Trophoblast cell (in vitro differentiated cells and primary cell): ENCODE data around the gene PDE4B.

Experiments
- DNase-seq, 2 donors: peaks; one replicate each; pipeline ENCODE4 v3.0.0-alpha.2; 2016
- H2AFZ ChIP-seq: 2 replicates; pipeline ENCODE4 v1.6.1; 2013; ENCODE audit warnings: low read length, moderate library complexity, mild to moderate bottlenecking; ENCODE audit not compliant: insufficient read depth, poor library complexity
- H2AK5ac ChIP-seq: 2 replicates; pipeline ENCODE4 v1.6.1; 2013; ENCODE audit warnings: mild to moderate bottlenecking, low read length
- H2BK120ac ChIP-seq: 2 replicates; pipeline ENCODE4 v1.6.1; 2013; ENCODE audit warnings: low read length, mild to moderate bottlenecking, moderate library complexity; ENCODE audit not compliant: insufficient read depth, poor library complexity
- H2BK12ac ChIP-seq: 2 replicates; pipeline ENCODE4 v1.6.1; 2013; ENCODE audit warnings: mild to moderate bottlenecking, low read length, moderate library complexity
- H2BK5ac ChIP-seq: 2 replicates; pipeline ENCODE4 v1.6.1; 2013; ENCODE audit warnings: low read length, low read depth, moderate library complexity, mild to moderate bottlenecking; ENCODE audit not compliant: poor library complexity
- H3K14ac ChIP-seq: 2 replicates; pipeline ENCODE4 v1.6.1; 2013; ENCODE audit warnings: mild to moderate bottlenecking, low read length
- H3K18ac ChIP-seq: 2 replicates; pipeline ENCODE4 v1.6.1; 2013; ENCODE audit warnings: mild to moderate bottlenecking, low read length
- H3K23ac ChIP-seq: 2 replicates; pipeline ENCODE4 v1.6.1; 2013; ENCODE audit warnings: low read length
- H3K27ac ChIP-seq: 2 replicates; pipeline ENCODE4 v1.5.1; 2013; ENCODE audit warnings: low read depth, mild to moderate bottlenecking, inconsistent platforms, low read length, moderate library complexity
- H3K27me3 ChIP-seq: 2 replicates; pipeline ENCODE4 v1.6.1; 2013; ENCODE audit warnings: inconsistent platforms, mild to moderate bottlenecking, low read length, moderate library complexity; ENCODE audit not compliant: insufficient read depth
- H3K36me3 ChIP-seq, 2 experiments: 1 replicate in 1 of 2; 2 replicates in 1 of 2; pipeline ENCODE4 v1.6.1; 2013; ENCODE audit warnings: low read length in 2 of 2, mild to moderate bottlenecking in 2 of 2, moderate library complexity in 1 of 2; ENCODE audit not compliant: insufficient read depth in 2 of 2, control insufficient read depth in 1 of 2
- H3K4ac ChIP-seq: 2 replicates; pipeline ENCODE4 v1.6.1; 2013; ENCODE audit warnings: low read depth, mild to moderate bottlenecking, low read length, moderate library complexity
- H3K4me1 ChIP-seq, 2 experiments: 1 replicate in 1 of 2; 2 replicates in 1 of 2; pipeline ENCODE4 v1.6.1; 2013; ENCODE audit warnings: low read length in 2 of 2, mild to moderate bottlenecking in 2 of 2, moderate library complexity in 1 of 2; ENCODE audit not compliant: insufficient read depth in 2 of 2, control insufficient read depth in 1 of 2
- H3K4me2 ChIP-seq: 2 replicates; pipeline ENCODE4 v1.6.1; 2013; ENCODE audit warnings: inconsistent platforms, mild to moderate bottlenecking, low read length, moderate library complexity
- H3K4me3 ChIP-seq: 2 replicates; pipeline ENCODE4 v1.5.1; 2013; ENCODE audit warnings: mild to moderate bottlenecking, low read depth, low read length, inconsistent platforms
- H3K79me1 ChIP-seq: one replicate; pipeline ENCODE4 v1.6.1; 2013; ENCODE audit warnings: low read length
- H3K79me2 ChIP-seq: 2 replicates; pipeline ENCODE4 v1.6.1; 2013; ENCODE audit warnings: low read length, mild to moderate bottlenecking; ENCODE audit not compliant: control insufficient read depth, insufficient read depth, poor library complexity
- H3K9ac ChIP-seq: 2 replicates; pipeline ENCODE4 v1.6.1; 2013; ENCODE audit warnings: mild to moderate bottlenecking, low read length
- H3K9me3 ChIP-seq: 2 replicates; pipeline ENCODE4 v1.6.1; 2013; ENCODE audit warnings: low read depth, mild to moderate bottlenecking, control low read depth, inconsistent platforms, low read length; ENCODE audit not compliant: insufficient read depth
- H4K12ac ChIP-seq: 2 replicates; pipeline ENCODE4 v1.6.1; 2013; ENCODE audit warnings: low read depth, mild to moderate bottlenecking, low read length, moderate library complexity
- H4K8ac ChIP-seq: 2 replicates; pipeline ENCODE4 v1.6.1; 2013; ENCODE audit warnings: low read depth, mild to moderate bottlenecking, low read length, moderate library complexity
- H4K91ac ChIP-seq: one replicate; pipeline ENCODE4 v1.6.1; 2013; ENCODE audit warnings: low read depth, mild to moderate bottlenecking, low read length, moderate library complexity
- WGBS: extraction: QIAGEN DNeasy Blood & Tissue Kit; methylation state at CpG from one replicate; pipeline ENCODE4 v1.1.7; 2013; ENCODE audit warnings: missing lambda C conversion rate; ENCODE audit not compliant: insufficient read length, insufficient coverage; ENCODE audit errors: extremely low coverage; 5-methylcytosine and 5-hydroxymethylcytosine counted together

The PDE4B gene

GRCh38 chr1:66033781-66034180, 241.1 kb downstream of the PDE4B start:
- no peak overlapping the region for H3K4me2 ChIP-seq
- H4K8ac ChIP-seq: no peak overlapping the region
- no peaks in the 10 kb centered on the region for H3K27me3 ChIP-seq
- DNase-seq: peak in 1 of 2 donors; percentile 14
- H2AFZ ChIP-seq: no peak overlapping the region
- H3K4ac ChIP-seq: no peak overlapping the region
- no peak overlapping the region for H3K27ac ChIP-seq
- H4K12ac ChIP-seq: no peak overlapping the region
- no peak overlapping the region for H3K9ac ChIP-seq
- no peaks in the 10 kb centered on the region for H3K36me3 ChIP-seq
- no peak overlapping the region for H4K91ac ChIP-seq
- H3K23ac ChIP-seq: no peak overlapping the region
- H3K4me1 ChIP-seq: no peaks in the 10 kb centered on the region
- H3K18ac ChIP-seq: no peak overlapping the region
- H2BK120ac ChIP-seq: no peak overlapping the region
- H3K79me2 ChIP-seq: no peaks in the 10 kb centered on the region
- no peaks in the 10 kb centered on the region for H3K79me1 ChIP-seq
- no CpG with 5 or more reads among the region's 1 CpG for WGBS
- H3K14ac ChIP-seq: no peak overlapping the region
- H2BK5ac ChIP-seq: no peak overlapping the region
- H2BK12ac ChIP-seq: no peak overlapping the region
- H2AK5ac ChIP-seq: no peak overlapping the region
- no peak overlapping the region for H3K4me3 ChIP-seq
- H3K9me3 ChIP-seq: no peaks in the 10 kb centered on the region

- Histone ChIP-seq H3K79me1 (no peaks in the 10 kb centered on the region), H3K4ac (no peak overlapping the region), H3K27me3 (no peaks in the 10 kb centered on the region), H2BK12ac (no peak overlapping the region), H2AFZ (no peak overlapping the region), H3K23ac (no peak overlapping the region), H3K4me2 (no peak overlapping the region), H4K8ac (no peak overlapping the region), H3K36me3 (no peaks in the 10 kb centered on the region), H3K79me2 (no peaks in the 10 kb centered on the region), H3K4me1 (no peaks in the 10 kb centered on the region), H3K27ac (no peak overlapping the region), H3K14ac (no peak overlapping the region), H4K91ac (no peak overlapping the region), H3K4me3 (no peak overlapping the region), H2AK5ac (no peak overlapping the region), H2BK120ac (no peak overlapping the region), H3K9ac (no peak overlapping the region), H3K9me3 (no peaks in the 10 kb centered on the region), H2BK5ac (no peak overlapping the region), H4K12ac (no peak overlapping the region), H3K18ac (no peak overlapping the region)
- WGBS: no CpG with 5 or more reads among the region's 1 CpG
- DNase-seq: no peak
These were observed 243.0 kb downstream of the PDE4B start for GRCh38 chr1:66035616-66036245.

DNA sequence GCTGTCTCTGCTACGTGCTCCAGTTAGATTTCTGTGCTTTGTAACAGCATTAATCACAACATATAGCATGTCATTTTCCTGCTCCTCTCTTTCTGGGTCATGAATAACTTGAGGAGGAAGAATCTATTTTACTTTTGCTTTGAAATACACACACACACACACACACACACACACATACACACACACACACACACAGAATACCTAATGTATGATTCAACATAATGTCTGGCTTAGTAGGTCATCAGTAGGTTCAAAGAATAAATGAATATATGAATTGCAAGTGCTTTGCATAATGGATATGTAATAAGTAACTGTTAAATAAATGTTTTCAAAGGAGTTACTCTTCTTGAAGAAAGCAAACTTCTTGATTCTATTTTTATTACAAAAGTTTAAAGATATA, 249.0 kb downstream of the PDE4B start:
- Histone ChIP-seq H3K14ac (no peak overlapping the region), H3K79me2 (no peaks in the 10 kb centered on the region), H2BK12ac (no peak overlapping the region), H3K4ac (no peak overlapping the region), H3K36me3 (no peaks in the 10 kb centered on the region), H3K23ac (no peak overlapping the region), H3K79me1 (no peaks in the 10 kb centered on the region), H3K27ac (no peak overlapping the region), H2AK5ac (no peak overlapping the region), H4K12ac (no peak overlapping the region), H3K4me1 (no peaks in the 10 kb centered on the region), H4K8ac (no peak overlapping the region), H3K27me3 (no peaks in the 10 kb centered on the region), H3K9me3 (no peaks in the 10 kb centered on the region), H2BK120ac (no peak overlapping the region), H2BK5ac (no peak overlapping the region), H3K4me3 (no peak overlapping the region), H4K91ac (no peak overlapping the region), H3K4me2 (no peak overlapping the region), H2AFZ (no peak overlapping the region), H3K9ac (no peak overlapping the region), H3K18ac (no peak overlapping the region)
- DNase-seq: no peak
- no CpG with 5 or more reads among the region's 1 CpG for WGBS

GRCh38 chr1:66043186-66043585, 250.5 kb downstream of the PDE4B start:
- Histone ChIP-seq H3K27me3 (no peaks in the 10 kb centered on the region), H3K4me3 (no peak overlapping the region), H3K4me2 (no peak overlapping the region)

More at GRCh38 chr1:66043186-66043585, 250.5 kb downstream of the PDE4B start:
- Histone ChIP-seq H4K91ac (no peak overlapping the region), H3K27ac (no peak overlapping the region), H2AK5ac (no peak overlapping the region), H2BK12ac (no peak overlapping the region), H4K12ac (no peak overlapping the region), H3K79me1 (no peaks in the 10 kb centered on the region), H3K14ac (no peak overlapping the region), H2AFZ (no peak overlapping the region), H2BK5ac (no peak overlapping the region), H4K8ac (no peak overlapping the region), H3K23ac (no peak overlapping the region), H3K4ac (no peak overlapping the region), H2BK120ac (no peak overlapping the region), H3K36me3 (no peaks in the 10 kb centered on the region), H3K79me2 (no peaks in the 10 kb centered on the region), H3K9me3 (no peaks in the 10 kb centered on the region), H3K18ac (no peak overlapping the region), H3K9ac (no peak overlapping the region), H3K4me1 (no peaks in the 10 kb centered on the region)
- no CpG with 5 or more reads among the region's 1 CpG for WGBS
- DNase-seq: peak; percentile 3 to 69
